GM12878 (cell line): Measurements from ENCODE around the gene ARHGAP12. TPM values are rescaled to one million over a fixed set of nuclear protein-coding genes. Genes with fewer than 3 reads are reported as not detected.

Source experiments
- ATF3 ChIP-seq: IDR thresholded peaks from 2 replicates; pipeline ENCODE4 v1.6.1; 2011; ENCODE audit warnings: low read depth, mild to moderate bottlenecking, low read length, moderate library complexity, borderline replicate concordance; ENCODE audit errors: extremely low read depth
- BACH1 ChIP-seq: fragments of 450-650 bp; IDR thresholded peaks from 2 replicates; pipeline ENCODE4 v1.6.1; 2017; ENCODE audit warnings: mild to moderate bottlenecking, borderline replicate concordance
- BRCA1 ChIP-seq: IDR thresholded peaks from 2 replicates; pipeline ENCODE4 v1.6.1; 2011; ENCODE audit warnings: low read depth, low read length, improper control_type of control experiment
- CHD2 ChIP-seq: IDR thresholded peaks from 2 replicates; pipeline ENCODE4 v1.6.1; 2011; ENCODE audit warnings: low read depth, low read length, improper control_type of control experiment, borderline replicate concordance
- CREB1 ChIP-seq: IDR thresholded peaks from 2 replicates; pipeline ENCODE4 v1.6.1; 2012; ENCODE audit warnings: low read depth, mild to moderate bottlenecking, inconsistent platforms
- DPF2 ChIP-seq: fragments of 450-650 bp; IDR thresholded peaks from 2 replicates; pipeline ENCODE4 v1.6.1; 2017; ENCODE audit warnings: mild to moderate bottlenecking
- GABPA ChIP-seq: IDR thresholded peaks from 2 replicates; pipeline ENCODE4 v1.6.1; 2014; ENCODE audit warnings: antibody characterized with exemption, low read depth, mild to moderate bottlenecking, inconsistent platforms
- HDGF ChIP-seq: fragments of 450-650 bp; IDR thresholded peaks from 2 replicates; pipeline ENCODE4 v1.6.1; 2016; ENCODE audit warnings: antibody characterized with exemption
- IKZF2 ChIP-seq, 2 experiments: fragments of 450-650 bp; IDR thresholded peaks; 2 replicates each; pipeline ENCODE4 v1.6.1; 2017; ENCODE audit warnings: mild to moderate bottlenecking in 2 of 2, moderate library complexity in 2 of 2
- IRF4 ChIP-seq: IDR thresholded peaks from 2 replicates; pipeline ENCODE4 v1.6.1; 2011; ENCODE audit warnings: low read depth, low read length
- NFIC ChIP-seq: IDR thresholded peaks from 2 replicates; pipeline ENCODE4 v1.6.1; 2012; ENCODE audit warnings: low read depth, mild to moderate bottlenecking, inconsistent platforms, low read length, moderate library complexity
- NFYB ChIP-seq: IDR thresholded peaks from 2 replicates; pipeline ENCODE4 v1.6.1; 2011; ENCODE audit warnings: low read depth, mild to moderate bottlenecking, low read length, improper control_type of control experiment, moderate library complexity; ENCODE audit not compliant: insufficient read depth
- PAX8 ChIP-seq: fragments of 450-650 bp; IDR thresholded peaks from 2 replicates; pipeline ENCODE4 v1.6.1; 2017; ENCODE audit warnings: mild to moderate bottlenecking, moderate library complexity
- POLR2AphosphoS2 ChIP-seq: IDR thresholded peaks from 2 replicates; pipeline ENCODE4 v1.6.1; 2011; ENCODE audit warnings: low read depth, mild to moderate bottlenecking, low read length, improper control_type of control experiment, moderate library complexity
- RUNX3 ChIP-seq: IDR thresholded peaks from 2 replicates; pipeline ENCODE4 v1.6.1; 2012; ENCODE audit warnings: low read length, inconsistent platforms
- SMC3 ChIP-seq: IDR thresholded peaks from 2 replicates; pipeline ENCODE4 v1.6.1; 2011; ENCODE audit warnings: low read length, improper control_type of control experiment, borderline replicate concordance
- SREBF2 ChIP-seq: IDR thresholded peaks from 2 replicates; pipeline ENCODE4 v1.6.1; 2012; ENCODE audit warnings: mild to moderate bottlenecking, low read length
- SUPT20H ChIP-seq: IDR thresholded peaks from 2 replicates; pipeline ENCODE4 v1.6.1; 2011; ENCODE audit warnings: low read depth, mild to moderate bottlenecking, low read length, moderate library complexity, borderline replicate concordance; ENCODE audit not compliant: control insufficient read depth
- ZZZ3 ChIP-seq: IDR thresholded peaks from 2 replicates; pipeline ENCODE4 v1.6.1; 2011; ENCODE audit warnings: low read depth; ENCODE audit not compliant: control insufficient read depth, insufficient read length
- polyA plus RNA-seq, 11 experiments: library from polyadenylated mRNA; depleted of rRNA in 4 of 11; unstranded in 6 of 11; stranded (reverse) in 5 of 11; fragments of >200 nt; fragmentation: Nextera tagmentation in 4 of 11; fragmentation: Illumina TruSeq in 1 of 11; extraction: Ambion mirVana in 4 of 11; extraction: Trizol in 1 of 11; gene quantifications; 1 replicate in 1 of 11; 2 replicates in 10 of 11; pipeline versions ENCODE4 v1.2.1 to v1.2.3, GENCODE V29; 2011 to 2016; ENCODE audit warnings: inconsistent platforms in 2 of 11, missing spikeins in 2 of 11, low read depth in 1 of 11
- total RNA-seq, 4 experiments: library from RNA; depleted of rRNA in 3 of 4; stranded (reverse); fragments of >200 nt in 3 of 4; fragmentation: Illumina TruSeq in 1 of 4; extraction: Trizol in 1 of 4; gene quantifications; 2 replicates each; pipeline versions ENCODE4 v1.2.1 to v1.2.3, GENCODE V29; 2013 to 2021
- TF ChIP-seq, protein P1 (sequence below): fragments of 450-650 bp; IDR thresholded peaks from 2 replicates; pipeline ENCODE4 v1.6.1; 2017; ENCODE audit warnings: antibody characterized with exemption, mild to moderate bottlenecking, moderate library complexity
- TF ChIP-seq, protein P2 (sequence below): IDR thresholded peaks from 2 replicates; pipeline ENCODE4 v1.6.1; 2012; ENCODE audit warnings: mild to moderate bottlenecking, low read depth, low read length
- TF ChIP-seq, protein P3 (sequence below): fragments of 450-650 bp; conservative IDR thresholded peaks from 2 replicates; pipeline ENCODE4 v1.6.1; 2017; ENCODE audit warnings: mild to moderate bottlenecking, moderate library complexity

Gene ARHGAP12
- total and polyA plus RNA-seq, 10 of the 15 experiments (the other 5 are each of a cell fraction or from before 2014, with no cell fraction given): 5.4 to 15.6 (median 8.5) TPM

DNA sequence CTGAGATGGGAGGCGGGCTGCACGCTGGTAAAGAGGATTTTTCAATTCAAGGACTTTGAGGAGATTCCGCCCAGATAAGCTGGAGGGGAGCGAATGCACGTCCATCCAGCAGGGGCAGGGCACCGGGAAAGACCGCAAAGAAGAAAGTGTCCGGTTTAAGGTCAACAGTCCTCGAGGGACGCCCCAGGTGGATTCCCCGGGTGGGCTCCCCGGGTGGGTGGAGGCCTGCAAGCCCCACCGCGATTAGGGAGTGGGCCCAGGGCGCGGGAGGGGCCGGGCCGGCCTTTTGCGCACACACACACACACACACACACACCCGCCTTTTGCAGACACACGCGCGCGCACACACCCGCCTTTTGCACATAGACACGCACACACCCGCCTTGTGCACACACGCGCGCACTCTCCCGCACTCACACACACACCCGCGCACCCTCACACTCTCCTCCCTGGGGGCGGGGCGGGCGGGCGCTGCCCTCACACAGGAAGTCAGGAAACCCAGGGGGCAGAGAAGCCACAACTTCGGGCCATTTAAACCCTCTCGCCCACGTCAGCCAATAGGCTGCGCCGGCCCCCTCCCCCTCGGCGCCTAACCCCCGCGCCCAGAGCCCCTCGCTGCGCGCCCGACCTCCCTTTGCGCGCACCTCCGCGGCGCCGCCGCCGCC lies 615 bp downstream of the ARHGAP12 start (continued):
- TF ChIP-seq RUNX3: peak; percentile 12; the same call in 1 of the 2 replicates
- no peak for TF ChIP-seq ATF3
- TF ChIP-seq IKZF2 (IDR thresholded peaks at IDR 0.05): peak; percentile 38 to 62; a peak in 3 of 4 replicates
- 0 out of 2 replicates have a peak, but pooled peaks have one; percentile 11 for TF ChIP-seq BACH1
- TF ChIP-seq ZZZ3: no peak
- TF ChIP-seq SUPT20H: no peak
- TF ChIP-seq DPF2: no peak
- TF ChIP-seq SMC3: no peak
- TF ChIP-seq SREBF2: no peak
- TF ChIP-seq, protein P1, sequence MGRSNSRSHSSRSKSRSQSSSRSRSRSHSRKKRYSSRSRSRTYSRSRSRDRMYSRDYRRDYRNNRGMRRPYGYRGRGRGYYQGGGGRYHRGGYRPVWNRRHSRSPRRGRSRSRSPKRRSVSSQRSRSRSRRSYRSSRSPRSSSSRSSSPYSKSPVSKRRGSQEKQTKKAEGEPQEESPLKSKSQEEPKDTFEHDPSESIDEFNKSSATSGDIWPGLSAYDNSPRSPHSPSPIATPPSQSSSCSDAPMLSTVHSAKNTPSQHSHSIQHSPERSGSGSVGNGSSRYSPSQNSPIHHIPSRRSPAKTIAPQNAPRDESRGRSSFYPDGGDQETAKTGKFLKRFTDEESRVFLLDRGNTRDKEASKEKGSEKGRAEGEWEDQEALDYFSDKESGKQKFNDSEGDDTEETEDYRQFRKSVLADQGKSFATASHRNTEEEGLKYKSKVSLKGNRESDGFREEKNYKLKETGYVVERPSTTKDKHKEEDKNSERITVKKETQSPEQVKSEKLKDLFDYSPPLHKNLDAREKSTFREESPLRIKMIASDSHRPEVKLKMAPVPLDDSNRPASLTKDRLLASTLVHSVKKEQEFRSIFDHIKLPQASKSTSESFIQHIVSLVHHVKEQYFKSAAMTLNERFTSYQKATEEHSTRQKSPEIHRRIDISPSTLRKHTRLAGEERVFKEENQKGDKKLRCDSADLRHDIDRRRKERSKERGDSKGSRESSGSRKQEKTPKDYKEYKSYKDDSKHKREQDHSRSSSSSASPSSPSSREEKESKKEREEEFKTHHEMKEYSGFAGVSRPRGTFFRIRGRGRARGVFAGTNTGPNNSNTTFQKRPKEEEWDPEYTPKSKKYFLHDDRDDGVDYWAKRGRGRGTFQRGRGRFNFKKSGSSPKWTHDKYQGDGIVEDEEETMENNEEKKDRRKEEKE: no peak
- TF ChIP-seq, protein P2, sequence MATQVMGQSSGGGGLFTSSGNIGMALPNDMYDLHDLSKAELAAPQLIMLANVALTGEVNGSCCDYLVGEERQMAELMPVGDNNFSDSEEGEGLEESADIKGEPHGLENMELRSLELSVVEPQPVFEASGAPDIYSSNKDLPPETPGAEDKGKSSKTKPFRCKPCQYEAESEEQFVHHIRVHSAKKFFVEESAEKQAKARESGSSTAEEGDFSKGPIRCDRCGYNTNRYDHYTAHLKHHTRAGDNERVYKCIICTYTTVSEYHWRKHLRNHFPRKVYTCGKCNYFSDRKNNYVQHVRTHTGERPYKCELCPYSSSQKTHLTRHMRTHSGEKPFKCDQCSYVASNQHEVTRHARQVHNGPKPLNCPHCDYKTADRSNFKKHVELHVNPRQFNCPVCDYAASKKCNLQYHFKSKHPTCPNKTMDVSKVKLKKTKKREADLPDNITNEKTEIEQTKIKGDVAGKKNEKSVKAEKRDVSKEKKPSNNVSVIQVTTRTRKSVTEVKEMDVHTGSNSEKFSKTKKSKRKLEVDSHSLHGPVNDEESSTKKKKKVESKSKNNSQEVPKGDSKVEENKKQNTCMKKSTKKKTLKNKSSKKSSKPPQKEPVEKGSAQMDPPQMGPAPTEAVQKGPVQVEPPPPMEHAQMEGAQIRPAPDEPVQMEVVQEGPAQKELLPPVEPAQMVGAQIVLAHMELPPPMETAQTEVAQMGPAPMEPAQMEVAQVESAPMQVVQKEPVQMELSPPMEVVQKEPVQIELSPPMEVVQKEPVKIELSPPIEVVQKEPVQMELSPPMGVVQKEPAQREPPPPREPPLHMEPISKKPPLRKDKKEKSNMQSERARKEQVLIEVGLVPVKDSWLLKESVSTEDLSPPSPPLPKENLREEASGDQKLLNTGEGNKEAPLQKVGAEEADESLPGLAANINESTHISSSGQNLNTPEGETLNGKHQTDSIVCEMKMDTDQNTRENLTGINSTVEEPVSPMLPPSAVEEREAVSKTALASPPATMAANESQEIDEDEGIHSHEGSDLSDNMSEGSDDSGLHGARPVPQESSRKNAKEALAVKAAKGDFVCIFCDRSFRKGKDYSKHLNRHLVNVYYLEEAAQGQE: no peak
- TF ChIP-seq HDGF: no peak
- TF ChIP-seq NFYB: peak; percentile 69; the same call in 1 of the 2 replicates
- no peak for TF ChIP-seq CHD2
- TF ChIP-seq, protein P3, sequence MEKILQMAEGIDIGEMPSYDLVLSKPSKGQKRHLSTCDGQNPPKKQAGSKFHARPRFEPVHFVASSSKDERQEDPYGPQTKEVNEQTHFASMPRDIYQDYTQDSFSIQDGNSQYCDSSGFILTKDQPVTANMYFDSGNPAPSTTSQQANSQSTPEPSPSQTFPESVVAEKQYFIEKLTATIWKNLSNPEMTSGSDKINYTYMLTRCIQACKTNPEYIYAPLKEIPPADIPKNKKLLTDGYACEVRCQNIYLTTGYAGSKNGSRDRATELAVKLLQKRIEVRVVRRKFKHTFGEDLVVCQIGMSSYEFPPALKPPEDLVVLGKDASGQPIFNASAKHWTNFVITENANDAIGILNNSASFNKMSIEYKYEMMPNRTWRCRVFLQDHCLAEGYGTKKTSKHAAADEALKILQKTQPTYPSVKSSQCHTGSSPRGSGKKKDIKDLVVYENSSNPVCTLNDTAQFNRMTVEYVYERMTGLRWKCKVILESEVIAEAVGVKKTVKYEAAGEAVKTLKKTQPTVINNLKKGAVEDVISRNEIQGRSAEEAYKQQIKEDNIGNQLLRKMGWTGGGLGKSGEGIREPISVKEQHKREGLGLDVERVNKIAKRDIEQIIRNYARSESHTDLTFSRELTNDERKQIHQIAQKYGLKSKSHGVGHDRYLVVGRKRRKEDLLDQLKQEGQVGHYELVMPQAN: no peak
- no peak for TF ChIP-seq CREB1
- no peak for TF ChIP-seq POLR2AphosphoS2
- TF ChIP-seq NFIC: no peak
- TF ChIP-seq BRCA1: no peak
- TF ChIP-seq GABPA: no peak
- no peak for TF ChIP-seq PAX8
- no peak for TF ChIP-seq IRF4
